ENCODE measurements around the gene ADH5.
"Not testable (repeated sequence)": the region's sequence is repeated elsewhere in the genome, so short reads cannot be mapped to it uniquely, and the experiment has no call there.

The ADH5 gene

DNA sequence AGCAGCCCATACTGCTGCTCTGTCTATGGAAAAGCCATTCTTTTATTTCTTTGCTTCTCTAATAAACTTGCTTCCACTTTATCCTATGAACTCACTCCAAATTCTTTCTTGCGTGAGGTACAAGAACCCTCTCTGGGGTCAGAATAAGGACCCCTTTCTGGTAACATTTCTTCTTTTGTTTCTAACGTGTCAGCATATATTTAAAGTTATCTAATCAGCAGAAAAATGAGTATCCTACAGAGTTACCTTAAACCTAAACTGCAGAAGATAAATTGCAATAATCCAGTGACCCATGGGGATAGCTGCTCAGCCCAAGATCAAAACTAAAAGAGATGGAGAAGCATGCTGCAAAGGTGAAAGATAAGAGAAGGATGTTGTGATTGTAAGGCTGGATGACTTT is 4.0 kb downstream of the ADH5 start:
- no peak for DNase-seq (ENCODE audit: low read depth)

DNA sequence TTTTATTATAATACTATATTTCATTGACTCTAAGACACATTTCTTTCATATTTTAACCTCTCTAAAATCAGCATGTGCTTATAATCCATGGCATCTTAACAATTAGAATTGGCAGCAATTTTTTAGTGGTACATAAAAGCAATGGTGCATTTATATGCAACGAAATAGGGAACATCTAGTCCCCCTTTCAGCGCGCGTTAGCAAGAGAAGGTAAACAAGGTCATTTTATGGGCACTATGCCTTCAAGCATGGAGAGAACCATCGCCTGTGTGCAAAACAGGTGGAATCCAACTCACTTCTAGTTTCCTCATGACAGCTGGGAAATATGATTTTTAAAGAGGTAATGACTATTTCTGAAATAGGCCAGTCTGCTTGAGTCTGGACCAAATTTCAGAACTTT is 6.4 kb downstream of the ADH5 start:
- DNase-seq (ENCODE audit: low read depth): no peak

DNA sequence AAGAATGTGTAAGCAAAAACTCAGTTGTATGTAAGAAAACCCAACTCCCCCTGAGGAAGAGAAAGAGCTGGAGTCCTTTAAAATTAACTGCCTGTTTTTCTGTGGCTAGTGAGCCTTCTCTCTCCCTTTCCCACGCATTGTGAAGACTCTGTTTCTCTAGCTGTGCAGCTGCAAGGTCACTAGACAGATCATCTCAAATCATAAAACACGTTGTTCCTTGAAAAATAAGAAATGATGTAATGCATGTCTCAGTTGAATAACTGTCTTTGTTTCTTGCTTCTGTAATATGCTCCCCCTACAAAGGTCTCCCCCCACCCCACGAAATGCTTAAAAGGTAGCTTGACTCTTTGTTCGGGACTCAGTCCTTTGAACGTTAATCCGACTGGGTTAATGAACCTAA is 7.7 kb downstream of the ADH5 start:
- DNase-seq (ENCODE audit: low read depth): not testable (repeated sequence)

DNA sequence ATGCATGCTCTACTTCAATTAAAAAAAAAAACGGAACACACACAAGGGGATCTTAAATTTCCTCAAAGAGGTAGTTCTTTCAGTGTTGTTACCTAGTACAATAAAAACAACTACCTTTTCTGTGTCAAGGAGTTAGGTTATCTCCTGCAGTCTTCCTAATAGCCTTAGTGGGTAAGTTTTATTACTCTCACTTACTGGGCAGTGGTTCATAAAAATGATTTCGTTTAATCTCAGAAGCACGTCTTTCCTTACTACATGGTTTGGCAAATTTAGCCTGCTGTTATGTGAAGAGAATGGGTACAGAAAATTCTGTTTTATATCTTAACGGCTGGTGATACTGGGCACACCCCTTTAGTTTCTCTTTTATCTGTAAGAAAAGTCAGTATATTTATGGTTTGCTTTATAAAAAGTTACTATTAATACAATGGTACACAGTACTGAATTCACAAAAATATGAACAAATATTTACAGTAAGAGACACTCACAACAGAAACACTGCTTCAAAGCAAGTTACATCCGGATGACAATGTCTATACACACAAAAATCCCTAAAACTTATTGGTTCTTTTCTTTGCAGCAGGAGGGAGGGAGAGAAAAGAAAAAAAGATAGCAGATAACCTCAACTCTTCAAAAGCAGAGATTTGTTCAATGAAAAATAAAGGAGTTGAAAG is 8.8 kb downstream of the ADH5 start:
- no peak for DNase-seq (ENCODE audit: low read depth)

DNA sequence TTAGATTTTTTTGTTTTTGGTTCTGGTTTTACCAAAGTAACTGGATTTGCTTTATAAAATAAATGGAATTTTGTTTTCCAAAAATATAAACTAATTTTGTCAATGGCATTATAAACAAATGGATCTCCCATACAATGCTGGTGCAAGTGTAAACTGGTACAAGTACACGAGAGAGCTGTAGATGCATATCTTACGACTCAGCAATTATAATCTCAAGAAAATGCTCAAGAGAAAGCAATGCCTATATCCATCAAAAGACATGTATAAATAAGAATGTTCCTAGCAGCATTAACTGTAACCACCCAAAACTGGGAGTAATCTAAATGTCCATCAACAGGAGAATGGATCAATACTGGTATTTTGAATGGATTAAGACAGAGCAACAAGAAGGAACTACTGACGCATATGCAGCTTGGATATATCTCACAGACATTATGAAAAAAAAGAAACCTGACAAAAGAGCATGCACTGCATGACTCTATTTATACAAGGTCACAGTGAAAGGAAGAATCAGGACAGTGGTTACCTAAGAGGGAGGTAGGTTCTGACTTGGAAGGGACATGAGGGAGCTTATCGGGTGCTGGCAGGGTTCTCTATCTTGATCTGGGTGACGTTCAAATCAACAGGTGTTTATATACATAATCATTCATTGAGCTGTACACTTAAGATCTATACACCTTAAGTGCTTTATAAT is 9.5 kb downstream of the ADH5 start:
- DNase-seq (ENCODE audit: low read depth): no peak

DNA sequence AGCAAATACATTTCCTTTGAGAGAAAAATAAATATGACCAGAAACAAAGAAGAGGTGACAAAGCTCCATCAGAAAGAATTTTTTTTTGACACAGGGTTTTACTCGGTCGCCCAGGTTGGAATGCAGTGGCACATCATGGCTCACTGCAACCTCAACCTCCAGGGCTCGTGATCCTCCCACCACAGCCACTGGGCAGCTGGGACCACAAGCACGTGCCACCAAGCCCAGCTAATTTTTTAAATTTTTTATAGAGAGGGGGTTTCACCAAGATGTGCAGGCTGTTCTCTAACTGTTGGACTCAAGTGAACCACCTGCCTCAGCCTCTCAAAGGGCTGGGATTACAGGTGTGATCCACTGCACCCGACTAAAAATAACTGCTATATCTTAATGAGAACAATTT is 10.3 kb downstream of the ADH5 start:
- DNase-seq (ENCODE audit: low read depth): no peak

DNA sequence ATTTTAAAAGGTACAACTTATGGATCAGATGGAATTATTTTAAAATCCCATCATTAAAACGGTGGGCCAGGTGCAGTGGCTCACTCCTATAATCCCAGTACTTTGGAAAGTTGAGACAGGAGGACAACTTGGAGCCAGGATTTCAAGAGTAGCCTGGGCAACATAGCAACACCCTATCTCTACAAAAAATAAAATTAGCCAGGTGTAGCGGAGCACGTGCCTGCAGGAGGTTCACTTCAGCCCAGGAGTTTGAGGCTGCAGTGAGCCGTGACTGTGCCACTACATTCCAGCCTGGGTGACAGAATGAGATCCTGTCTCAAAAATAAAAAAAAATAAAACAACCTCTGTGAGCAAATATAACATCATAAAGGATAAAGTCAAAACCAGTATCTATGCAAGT is 11.4 kb downstream of the ADH5 start:
- no peak for DNase-seq (ENCODE audit: low read depth)

DNA sequence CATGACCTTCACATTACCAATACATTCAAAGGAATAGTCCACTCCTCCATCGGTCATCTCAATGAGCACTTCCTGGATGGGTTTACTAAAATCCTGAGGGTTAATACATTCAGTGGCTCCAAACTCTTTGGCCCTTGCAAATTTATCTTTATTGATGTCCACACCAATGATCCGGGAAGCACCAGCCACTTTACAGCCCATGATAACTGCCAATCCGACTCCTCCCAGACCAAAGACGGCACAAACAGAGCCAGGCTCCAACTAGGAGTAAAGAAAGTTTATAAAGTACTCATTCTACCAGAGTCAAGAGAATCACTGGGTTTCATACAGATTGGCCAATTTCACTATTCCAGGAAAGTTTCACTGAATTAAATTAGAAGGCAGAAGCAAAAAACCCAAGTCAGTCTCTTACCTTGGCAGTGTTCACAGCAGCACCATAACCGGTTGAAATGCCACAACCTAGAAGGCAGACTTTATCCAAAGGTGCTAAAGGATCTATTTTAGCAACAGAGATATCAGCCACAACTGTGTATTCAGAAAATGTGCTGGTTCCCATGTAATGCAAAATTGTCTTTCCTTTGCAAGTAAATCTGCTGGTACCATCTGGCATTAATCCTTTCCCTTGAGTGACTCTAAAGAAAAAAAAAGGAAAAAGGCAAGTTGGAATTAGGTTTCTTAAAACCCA is 12.2 kb downstream of the ADH5 start:
- no peak for DNase-seq (ENCODE audit: low read depth)

DNA sequence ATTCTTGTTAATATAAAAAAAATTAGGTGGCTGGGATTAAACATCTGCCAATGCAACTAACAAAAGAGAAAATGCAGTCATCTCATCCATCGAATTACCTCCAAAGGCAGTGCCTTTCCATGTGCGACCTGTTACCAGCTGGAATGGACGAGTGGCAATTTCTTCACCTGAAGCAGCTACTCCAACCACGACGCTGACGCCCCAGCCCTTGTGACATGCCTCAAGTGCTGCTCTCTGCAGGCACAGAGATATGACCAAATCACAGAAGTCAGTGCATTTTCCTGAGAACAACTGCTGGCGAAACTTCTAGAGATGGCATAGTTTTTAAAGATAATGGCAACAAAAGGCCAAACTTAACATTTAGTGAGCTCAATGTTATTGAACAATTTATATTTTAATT is 13.8 kb downstream of the ADH5 start:
- no peak for DNase-seq (ENCODE audit: low read depth)

DNA sequence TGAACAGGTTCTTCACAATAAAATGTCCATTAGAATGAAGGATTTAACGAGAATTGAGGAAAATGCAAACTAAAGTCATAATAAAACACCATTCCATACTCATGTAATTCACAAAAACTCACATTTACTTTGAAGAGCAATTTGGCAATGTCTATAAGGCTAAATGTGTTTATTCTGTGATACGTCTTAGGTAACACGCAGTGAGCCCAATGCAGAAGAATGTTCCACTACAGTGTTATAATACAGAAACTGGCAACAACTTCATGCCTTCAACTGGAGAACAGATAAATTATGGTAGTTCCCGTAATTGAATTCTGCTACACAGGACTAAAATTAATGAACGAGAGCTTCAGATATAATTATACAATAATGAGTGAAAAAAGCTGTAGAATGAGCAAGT is 17.4 kb downstream of the ADH5 start:
- DNase-seq (ENCODE audit: low read depth): no peak

DNA sequence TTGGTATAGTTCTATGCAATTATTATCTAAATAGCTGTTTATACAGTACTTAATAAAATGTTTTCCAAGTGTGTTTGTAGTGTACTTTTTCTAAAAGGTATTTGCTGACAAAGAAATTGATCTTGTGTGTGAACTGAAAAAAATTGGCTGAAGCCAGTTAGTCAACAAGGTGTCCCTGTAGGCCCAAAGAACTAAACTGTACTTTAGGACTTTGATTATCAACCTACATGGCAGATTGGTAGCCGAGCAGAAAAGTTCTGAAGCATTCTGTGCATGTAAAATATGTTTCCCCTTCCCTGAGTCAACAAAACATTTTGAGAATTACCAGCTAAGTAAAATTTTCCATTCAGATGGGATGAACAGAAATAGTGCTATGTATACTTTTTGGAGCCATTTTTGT is 21.0 kb downstream of the ADH5 start:
- no peak for DNase-seq (ENCODE audit: low read depth)

DNA sequence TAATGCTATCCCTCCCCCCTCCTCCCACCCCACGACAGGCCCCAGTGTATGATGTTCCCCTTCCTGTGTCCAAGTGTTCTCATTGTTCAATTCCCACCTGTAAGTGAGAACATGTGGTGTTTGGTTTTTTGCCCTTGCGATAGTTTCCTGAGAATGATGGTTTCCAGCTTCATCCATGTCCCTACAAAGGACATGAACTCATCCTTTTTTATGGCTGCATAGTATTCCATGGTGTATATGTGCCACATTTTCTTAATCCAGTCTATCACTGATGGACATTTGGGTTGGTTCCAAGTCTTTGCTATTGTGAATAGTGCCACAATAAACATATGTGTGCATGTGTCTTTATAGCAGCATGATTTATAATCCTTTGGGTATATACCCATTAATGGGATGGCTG is 23.1 kb downstream of the ADH5 start:
- not testable (repeated sequence) for DNase-seq (ENCODE audit: low read depth)

DNA sequence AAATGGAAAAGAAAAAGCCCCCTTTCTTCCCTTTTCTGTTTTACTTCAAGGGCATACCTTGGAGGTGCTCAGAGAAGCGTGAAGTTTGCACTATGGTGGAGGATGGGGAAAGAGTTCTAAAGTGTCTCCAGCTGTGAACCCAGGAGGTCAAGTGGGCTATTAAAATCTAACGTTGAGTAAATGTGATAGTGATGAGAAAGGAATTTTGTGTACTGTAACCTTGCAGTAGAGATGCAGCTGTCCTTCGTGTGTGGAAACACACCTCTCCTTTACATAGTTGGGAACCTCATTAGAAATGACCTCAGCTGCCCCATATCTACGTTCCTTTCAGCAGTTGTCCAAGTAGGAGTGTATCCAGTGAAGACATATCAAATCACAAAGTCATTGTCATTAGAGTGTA is 26.5 kb downstream of the ADH5 start:
- no peak for DNase-seq (ENCODE audit: low read depth)

DNA sequence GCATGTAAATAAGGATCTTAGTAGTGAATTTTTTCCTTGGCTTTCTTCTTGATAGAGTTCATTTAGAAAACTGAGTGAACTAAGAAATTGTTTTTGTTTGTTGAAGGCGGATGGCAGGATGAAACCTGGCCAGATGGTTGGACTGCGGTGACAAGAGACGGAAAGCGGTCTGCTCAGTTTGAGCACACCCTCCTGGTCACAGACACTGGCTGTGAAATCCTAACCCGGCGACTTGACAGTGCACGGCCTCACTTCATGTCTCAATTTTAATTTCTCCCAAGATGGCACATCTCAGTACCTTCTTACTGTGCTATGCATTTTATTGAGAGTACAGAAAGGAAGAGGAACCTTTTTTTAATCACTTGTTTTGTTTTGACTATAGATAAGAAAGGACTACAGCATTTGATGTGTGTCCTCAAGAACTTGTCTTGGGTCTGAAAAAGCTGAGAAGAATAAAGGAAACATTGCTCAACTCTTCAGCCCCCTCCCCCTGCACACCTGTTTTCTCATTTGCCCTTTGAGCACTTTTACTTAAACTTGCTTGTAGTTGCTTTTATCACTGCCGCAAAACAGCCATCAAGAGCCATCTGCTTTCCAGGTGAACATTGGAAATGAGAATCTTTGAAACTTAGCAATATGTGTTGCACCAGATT is 27.4 kb downstream of the ADH5 start:
- no peak for DNase-seq (ENCODE audit: low read depth)

DNA sequence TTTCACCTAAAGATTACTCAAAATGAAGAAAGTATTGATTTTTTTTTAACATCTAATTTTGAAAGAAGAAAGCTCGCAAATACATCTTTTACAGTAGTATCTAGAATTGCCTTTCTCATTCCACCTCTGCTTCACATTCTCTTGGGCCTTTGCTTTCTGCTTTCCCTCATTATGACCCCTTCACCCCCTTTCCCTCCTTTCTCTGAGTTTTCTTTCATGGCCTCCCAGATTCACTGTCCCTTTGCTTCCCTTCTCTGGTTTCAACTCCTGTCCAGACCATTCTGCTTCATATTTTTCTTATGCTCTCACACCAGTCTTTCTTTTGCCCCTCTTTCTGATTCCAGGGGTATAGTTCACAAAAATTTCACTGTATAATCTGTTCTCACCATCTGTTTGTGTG is 29.0 kb downstream of the ADH5 start:
- DNase-seq (ENCODE audit: low read depth): no peak

DNA sequence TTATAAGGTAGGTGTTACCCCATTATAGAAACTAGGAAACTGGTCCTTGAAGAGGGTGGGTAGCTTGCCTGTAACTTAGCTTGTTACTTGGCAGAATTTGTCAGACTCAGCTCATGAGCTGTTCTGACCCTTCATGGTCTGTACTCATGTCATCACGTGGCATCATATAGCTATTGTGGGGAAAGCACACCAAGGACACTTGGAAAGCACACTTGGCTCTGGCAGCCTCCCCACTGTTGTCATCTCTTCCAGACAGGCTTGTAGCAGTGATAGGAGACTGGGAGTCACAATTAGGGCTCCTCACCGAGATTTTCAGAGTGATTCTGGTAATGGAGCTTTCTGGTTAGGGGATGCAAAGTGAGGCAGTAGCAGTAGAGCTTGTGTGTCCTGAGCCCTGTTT is 30.4 kb downstream of the ADH5 start:
- no peak for DNase-seq (ENCODE audit: low read depth)

DNA sequence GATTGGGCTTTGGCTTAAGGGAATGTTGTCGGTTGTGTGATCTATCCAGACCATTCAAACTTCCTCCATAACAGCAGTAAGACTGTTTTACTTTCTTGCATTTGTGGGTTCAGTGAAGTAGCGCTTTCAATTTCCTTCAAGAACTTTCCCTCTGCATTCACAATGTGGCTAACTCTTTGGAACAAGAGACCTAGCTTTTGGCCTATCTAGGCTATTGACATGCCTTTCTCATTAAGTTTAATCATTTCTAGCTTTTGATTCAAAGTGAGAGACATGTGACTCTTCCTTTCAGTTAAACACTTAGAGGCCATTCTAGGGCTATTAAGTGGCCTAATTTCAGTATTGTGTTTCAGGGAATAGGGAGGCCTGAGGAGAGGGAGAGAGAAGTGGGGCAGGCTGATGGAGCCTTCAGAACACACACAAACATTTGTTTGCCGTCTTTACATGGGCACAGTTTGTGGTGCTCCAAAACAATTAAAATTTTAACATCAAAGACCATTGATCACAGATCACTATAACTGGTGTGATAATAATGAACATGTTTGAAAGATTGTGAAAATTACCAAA is 34.1 kb downstream of the ADH5 start:
- no peak for DNase-seq (ENCODE audit: low read depth)

DNA sequence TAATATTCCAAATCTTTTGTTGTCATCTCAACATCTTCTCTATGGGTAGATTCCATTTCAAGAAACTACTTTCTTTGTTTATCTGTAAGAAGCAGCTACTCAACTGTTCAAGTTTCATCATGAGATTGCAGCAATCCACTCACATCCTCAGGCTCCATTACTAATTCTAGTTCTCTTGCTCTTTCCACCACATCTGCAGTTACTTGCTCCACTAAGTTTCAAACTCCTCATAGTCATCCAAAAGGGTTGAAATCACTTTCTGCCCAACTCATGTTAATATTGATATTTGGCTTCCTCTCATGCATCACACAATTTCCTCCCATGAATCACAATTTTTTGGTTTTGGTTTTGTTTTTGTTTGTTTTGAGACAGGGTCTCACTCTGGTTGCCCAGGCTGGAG is 35.7 kb downstream of the ADH5 start:
- peak; percentile 10 for DNase-seq (ENCODE audit: low read depth)

DNA sequence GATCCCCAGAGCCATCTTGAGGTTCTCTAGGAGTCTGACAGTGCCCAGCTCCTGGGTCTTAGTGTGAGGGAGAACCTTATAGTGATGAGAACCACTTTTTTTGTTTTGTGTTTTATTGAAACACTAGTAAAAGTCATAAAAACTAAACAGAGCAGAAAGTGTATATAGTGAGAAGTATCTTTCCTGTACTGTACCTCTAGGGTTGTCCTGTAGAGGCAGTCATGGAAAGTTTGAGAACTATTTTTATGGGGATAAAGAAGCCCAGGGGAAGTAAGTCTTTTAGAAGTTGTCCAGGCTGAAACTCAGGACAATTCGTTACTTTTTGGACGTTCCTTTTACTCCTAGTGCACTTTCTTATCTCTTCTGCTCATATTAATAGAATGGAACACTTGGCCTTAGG is 40.9 kb downstream of the ADH5 start:
- DNase-seq (ENCODE audit: low read depth): no peak

DNA sequence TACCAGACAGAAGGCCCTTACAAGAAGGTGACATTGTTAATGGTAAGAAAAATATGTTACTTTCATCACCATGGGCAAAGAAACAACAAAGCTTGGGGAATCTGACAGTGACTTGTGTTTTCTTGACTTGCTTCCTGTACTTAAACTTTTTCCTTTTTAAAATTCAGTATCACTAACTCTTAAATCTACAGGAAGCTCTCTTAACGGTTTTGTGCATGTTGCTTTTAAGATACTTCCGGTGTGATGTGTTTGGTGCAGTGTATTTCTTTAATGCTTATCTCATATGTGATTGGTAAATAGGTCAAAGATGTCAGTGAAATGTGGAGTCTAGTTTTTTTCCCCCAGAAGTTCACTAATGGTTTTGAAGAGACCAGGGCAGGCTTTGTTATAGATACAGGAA is 45.2 kb downstream of the ADH5 start:
- no peak for DNase-seq (ENCODE audit: low read depth)

DNA sequence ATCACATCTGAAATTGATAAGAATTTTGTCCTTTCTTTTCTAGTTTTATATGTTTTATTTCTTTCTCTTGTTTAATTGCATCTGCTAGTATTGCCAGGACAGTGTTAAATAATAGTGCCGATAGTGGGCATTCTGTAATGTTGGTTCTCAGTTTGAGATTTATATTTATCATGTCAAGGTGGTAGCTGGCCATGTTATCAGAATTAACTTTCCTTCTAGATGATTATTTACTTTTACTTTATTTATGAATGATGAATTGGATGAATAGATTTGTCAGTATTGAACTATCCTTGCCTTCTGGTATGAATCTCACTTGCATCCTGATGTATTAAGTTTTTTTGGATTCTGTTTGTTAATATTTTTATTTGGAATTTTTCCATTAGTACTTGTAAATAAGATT is 50.4 kb downstream of the ADH5 start:
- DNase-seq (ENCODE audit: low read depth): no peak

DNA sequence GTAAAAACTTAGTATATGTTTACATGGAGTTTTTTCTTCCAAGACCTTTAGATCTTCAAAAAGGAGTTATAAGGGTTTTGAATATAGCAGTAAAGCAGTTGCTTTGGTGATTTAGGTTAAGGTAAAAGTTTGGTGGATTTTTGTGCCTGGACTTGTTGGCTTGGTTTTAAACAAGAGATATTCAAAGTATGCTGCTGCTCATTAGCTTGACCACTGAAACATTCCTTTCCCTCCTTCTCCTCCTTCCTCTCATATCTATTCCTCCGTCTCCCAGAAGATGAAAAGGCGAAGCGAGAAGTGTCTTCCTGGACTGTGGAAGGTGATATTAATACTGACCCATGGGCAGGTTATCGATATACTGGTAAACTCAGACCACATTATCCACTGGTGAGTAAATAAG is 54.6 kb downstream of the ADH5 start:
- DNase-seq (ENCODE audit: low read depth): no peak

DNA sequence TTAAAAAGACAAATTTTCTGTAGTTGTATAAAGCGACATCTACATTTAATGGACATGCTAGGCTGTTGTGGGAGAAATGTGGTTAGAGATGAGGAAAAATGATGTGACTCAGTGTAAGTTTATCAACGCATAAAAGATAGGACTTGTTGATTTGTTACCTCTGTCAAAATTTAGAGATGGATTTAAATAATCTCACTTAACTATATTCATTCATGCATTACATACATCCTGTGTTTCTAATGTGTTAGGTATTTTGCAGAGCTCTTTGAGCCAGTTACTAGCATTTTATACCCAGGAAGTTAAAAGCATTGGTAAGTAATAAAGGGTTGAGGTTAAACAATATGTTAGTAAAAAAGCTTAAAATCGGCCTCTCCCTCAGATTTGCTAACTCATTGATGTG is 58.7 kb downstream of the ADH5 start:
- DNase-seq (ENCODE audit: low read depth): no peak

Measured in ELR (cell line).